GM12891 (cell line): ENCODE data around the gene SEMG2.

Source experiments
- DNase-seq: peaks from one replicate; pipeline ENCODE4 v3.0.0; 2011; ENCODE audit warnings: low spot score; ENCODE audit not compliant: insufficient read length
- FAIRE-seq: peaks from 2 replicates; lab custom pipeline; 2011; peaks lifted over from hg19 to GRCh38; lab: Jason Lieb, UNC
- PAX5 ChIP-seq: IDR thresholded peaks from 2 replicates; pipeline ENCODE4 v1.6.1; 2011; ENCODE audit warnings: low read length, moderate library complexity, mild to moderate bottlenecking; ENCODE audit not compliant: insufficient read depth, severe bottlenecking
- POLR2A ChIP-seq: IDR thresholded peaks from 2 replicates; pipeline ENCODE4 v1.6.1; 2011; ENCODE audit warnings: low read depth, low read length, control low read depth
- POLR2AphosphoS5 ChIP-seq: IDR thresholded peaks from 2 replicates; pipeline ENCODE4 v1.6.1; 2011; ENCODE audit warnings: low read depth, low read length, control low read depth
- POU2F2 ChIP-seq: IDR thresholded peaks from 2 replicates; pipeline ENCODE4 v1.6.1; 2011; ENCODE audit warnings: low read depth, mild to moderate bottlenecking, control low read depth, low read length, moderate library complexity
- SPI1 ChIP-seq: IDR thresholded peaks from 2 replicates; pipeline ENCODE4 v1.6.1; 2011; ENCODE audit warnings: low read depth, low read length, control low read depth
- TAF1 ChIP-seq: IDR thresholded peaks from 2 replicates; pipeline ENCODE4 v1.6.1; 2011; ENCODE audit warnings: low read depth, low read length, control low read depth

The SEMG2 gene

GRCh38 chr20:45248609-45249008 is 27.4 kb downstream of the SEMG2 start:
- FAIRE-seq, result no peak

GRCh38 chr20:45251884-45252560 is 30.8 kb downstream of the SEMG2 start:
- no peak for FAIRE-seq
- no peak for DNase-seq
- TF ChIP-seq POLR2AphosphoS5 (no peak), POLR2A (no peak), TAF1 (no peak), POU2F2 (no peak), SPI1 (no peak), PAX5 (no peak)

More at GRCh38 chr20:45248609-45249008, 27.4 kb downstream of the SEMG2 start:
- no peak for DNase-seq
- no peak for TF ChIP-seq POU2F2
- TF ChIP-seq POLR2AphosphoS5, result no peak
- no peak for TF ChIP-seq POLR2A
- TF ChIP-seq SPI1, result no peak

DNA sequence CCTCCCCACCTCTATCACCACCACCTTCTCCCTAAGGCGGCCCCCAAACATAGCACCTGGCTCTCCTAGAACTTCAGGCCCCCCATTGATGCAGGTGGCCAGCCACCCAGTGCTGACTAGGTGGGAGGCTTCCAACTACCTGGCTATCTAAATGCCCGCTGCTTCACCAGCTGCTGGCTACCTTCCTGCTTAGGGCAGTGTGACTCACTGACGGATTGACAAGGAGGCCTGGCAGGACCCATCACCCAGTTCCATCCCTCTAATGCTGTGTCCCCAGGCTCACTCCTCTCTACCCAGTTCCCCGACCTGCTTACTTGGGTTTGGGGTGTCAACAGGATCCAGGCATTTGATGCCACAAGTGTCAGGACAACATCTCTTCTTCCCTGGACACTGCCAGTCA is 32.1 kb downstream of the SEMG2 start:
- FAIRE-seq (no peak), DNase-seq (no peak)
- TF ChIP-seq POLR2A (no peak), POLR2AphosphoS5 (no peak), SPI1 (no peak), TAF1 (no peak), POU2F2 (no peak), PAX5 (no peak)

DNA sequence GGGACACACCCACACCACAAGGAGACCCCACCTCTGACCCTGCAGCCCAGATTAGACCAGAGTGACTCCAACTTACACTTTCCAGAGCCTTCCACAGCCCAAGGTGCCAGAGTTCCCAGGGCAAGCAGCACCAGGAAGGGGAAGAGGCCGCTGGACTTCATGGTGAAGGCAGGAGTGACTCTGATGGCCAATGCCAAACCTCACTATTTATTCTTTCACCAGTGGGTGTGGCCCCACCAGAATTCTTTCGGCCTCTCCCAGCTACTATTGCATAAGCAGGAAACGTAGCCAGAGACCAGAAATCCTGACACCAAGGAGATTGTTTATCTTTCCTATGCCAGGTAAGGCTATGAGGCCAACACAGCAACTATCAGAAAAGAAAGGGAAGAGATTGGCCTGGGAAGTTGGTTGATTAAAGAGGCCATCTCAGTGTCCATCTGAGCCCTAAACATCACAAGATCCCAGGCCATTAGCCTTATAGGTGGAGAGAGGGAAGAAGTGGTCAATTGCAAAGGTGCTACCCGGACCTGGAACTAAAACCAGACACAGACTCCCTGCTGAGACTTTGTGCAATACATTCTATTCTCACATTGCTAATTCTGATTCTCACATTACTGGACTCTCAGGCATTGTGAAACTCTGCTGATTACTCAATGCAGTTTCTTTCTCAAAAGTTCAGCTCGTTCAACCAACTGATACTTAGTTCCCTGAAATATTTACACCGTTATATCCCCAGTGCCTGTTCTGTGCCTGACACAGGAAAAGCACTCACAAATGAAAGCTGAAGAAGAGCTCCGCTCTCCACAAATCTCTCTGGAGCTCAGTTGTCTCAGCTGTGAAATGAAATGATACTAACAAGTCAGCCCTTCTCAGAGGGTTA is 33.5 kb downstream of the SEMG2 start, which contains the start of gene SLPI:
SLPI (minus strand) TSS at position 182 of the 880 bp plus-strand sequence; CDS start at position 161, 21 bp downstream.
- DNase-seq (no peak), FAIRE-seq (no peak)
- TF ChIP-seq POLR2A (no peak), PAX5 (no peak), POLR2AphosphoS5 (no peak), POU2F2 (no peak), SPI1 (no peak), TAF1 (no peak)

GRCh38 chr20:45257161-45257560 is 36.0 kb downstream of the SEMG2 start:
- TF ChIP-seq POLR2A (no peak), POU2F2 (no peak), TAF1 (no peak), PAX5 (no peak), POLR2AphosphoS5 (no peak), SPI1 (no peak)
- no peak for DNase-seq
- no peak for FAIRE-seq

- TF ChIP-seq TAF1 (no peak), POLR2A (no peak), SPI1 (no peak), PAX5 (no peak), POLR2AphosphoS5 (no peak), POU2F2 (no peak)
- DNase-seq (no peak), FAIRE-seq (no peak)
Observed at GRCh38 chr20:45257711-45258110, 36.5 kb downstream of the SEMG2 start.

- no peak for TF ChIP-seq SPI1
- FAIRE-seq, result no peak
- DNase-seq, result no peak
Observed at GRCh38 chr20:45258259-45258658, 37.1 kb downstream of the SEMG2 start.

GRCh38 chr20:45258664-45259063 is 37.5 kb downstream of the SEMG2 start:
- FAIRE-seq, result no peak
- DNase-seq, result no peak
- TF ChIP-seq POLR2A (no peak), POU2F2 (no peak), PAX5 (no peak), SPI1 (no peak), POLR2AphosphoS5 (no peak), TAF1 (no peak)

DNA sequence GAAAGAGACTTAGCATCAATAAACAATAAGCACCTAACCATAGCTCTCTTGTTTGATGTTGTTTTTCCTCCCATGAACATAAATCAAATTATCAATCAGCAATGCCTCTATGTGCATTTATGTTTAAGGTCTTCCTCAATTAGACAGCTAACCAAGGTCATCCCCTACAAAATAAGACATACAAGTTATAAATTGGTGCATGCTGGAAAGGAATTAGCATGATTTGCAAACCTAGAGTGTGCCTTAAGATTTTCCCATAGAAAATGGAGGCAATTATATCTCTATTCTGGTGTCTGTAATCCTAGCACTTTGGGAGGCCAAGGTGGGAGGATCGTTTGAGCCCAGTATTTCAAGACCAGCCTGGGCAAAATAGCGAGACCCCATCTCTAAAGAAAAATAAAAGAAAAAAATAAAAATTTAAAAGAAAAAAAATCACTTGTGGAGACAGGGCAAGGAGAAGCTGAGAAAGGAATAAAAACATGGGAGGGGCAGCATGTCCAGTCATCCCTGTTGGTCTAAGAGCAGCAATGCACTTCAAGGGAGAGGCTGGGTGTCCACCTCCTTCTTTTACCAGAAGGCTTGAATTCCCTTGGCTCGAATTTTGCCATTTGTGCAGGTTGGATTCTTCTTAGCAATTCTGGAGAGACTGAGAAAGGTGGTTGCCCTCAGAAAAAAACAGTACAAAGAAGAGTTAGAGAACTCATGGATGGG is 42.5 kb downstream of the SEMG2 start:
- DNase-seq (no peak), FAIRE-seq (no peak)
- no peak for TF ChIP-seq SPI1
- no peak for TF ChIP-seq POU2F2
- TF ChIP-seq POLR2A, result no peak
- no peak for TF ChIP-seq POLR2AphosphoS5
- no peak for TF ChIP-seq PAX5
- no peak for TF ChIP-seq TAF1

DNA sequence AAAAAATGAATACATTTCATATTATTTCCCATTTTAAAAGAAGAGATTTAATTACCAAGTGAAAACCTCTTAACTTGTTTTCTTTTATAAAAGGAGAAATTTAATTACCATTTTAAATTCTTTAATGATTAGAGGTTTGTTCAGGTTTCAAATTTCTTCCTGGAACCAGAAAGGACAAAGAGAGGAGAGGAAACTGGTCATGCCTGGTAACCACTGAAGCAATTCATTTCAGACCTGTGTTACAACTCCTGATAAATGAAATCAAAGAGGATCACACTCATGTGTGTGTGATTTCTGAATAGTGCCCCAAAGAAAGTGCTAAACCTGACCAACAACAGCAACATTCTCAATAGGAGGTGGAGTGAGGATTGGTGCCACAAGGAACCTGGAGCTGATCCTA is 45.8 kb downstream of the SEMG2 start:
- no peak for TF ChIP-seq SPI1
- no peak for TF ChIP-seq TAF1
- TF ChIP-seq POLR2AphosphoS5, result no peak
- no peak for TF ChIP-seq POLR2A
- DNase-seq, result no peak
- FAIRE-seq, result no peak
